Measurements from ENCODE around the gene ZNRF2. TPM values are rescaled to one million over a fixed set of nuclear protein-coding genes. Genes with fewer than 3 reads are reported as not detected.

The ZNRF2 gene
- total and polyA plus RNA-seq, 2 donors (not counting 1 experiment from before 2014, with no cell fraction given) = 2.6 to 7.9 TPM

DNA sequence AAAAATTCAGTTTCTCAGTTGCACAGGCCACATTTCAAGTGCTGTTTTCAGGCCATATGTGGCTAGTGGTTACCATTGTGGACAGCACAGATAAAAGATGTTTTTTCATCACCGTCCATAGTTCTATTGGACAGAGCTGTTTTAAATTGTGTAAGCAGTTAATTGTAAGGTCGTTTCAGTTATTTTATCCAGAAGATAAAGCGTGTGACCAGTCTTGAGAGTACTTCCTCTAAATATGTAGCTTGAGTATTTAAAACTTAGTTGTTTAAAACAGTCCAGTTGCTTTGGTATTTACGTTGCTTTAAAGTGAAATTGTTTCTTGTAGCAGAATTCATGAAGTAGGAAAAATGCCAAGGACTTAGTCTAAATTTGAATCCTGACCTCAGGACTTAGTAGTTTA, 66.9 kb downstream of the ZNRF2 start:
- Histone ChIP-seq H3K79me2 (ENCODE audit: control insufficient read depth, insufficient read depth, low read length) (no peaks in the 10 kb centered on the region), H3K9ac (ENCODE audit: insufficient read depth, low read length) (no peak overlapping the region), H3K4me1 (ENCODE audit: control insufficient read depth, extremely low read depth, insufficient read depth, low read length) (peaks cover 7% of the 10 kb centered on the region), H3K9me3 (ENCODE audit: control insufficient read depth, insufficient read depth, low read depth, low read length) (no peaks in the 10 kb centered on the region), H3K4me3 (replicated peaks in 1 of 4; ENCODE audit: control extremely low read depth in 1 of 4, insufficient read depth in 1 of 4, low read depth in 3 of 4, low read length in 4 of 4) (no peak overlapping the region), H3K27ac (ENCODE audit: insufficient read depth, low read length) (no peak overlapping the region), H4K20me1 (ENCODE audit: control insufficient read depth, extremely low read depth, insufficient read depth, low read length) (no peaks in the 10 kb centered on the region), H3K36me3 (ENCODE audit: control insufficient read depth, insufficient read depth, low read length) (no peaks in the 10 kb centered on the region), H3K4me2 (ENCODE audit: extremely low read depth, insufficient read depth, low read length) (no peak overlapping the region), H2AFZ (ENCODE audit: low read length) (no peak overlapping the region), H3K27me3 (ENCODE audit: control insufficient read depth, insufficient read depth, low read length) (no peaks in the 10 kb centered on the region)
- no peak for DNase-seq (ENCODE audit: low read depth in 2 of 2)
- TF ChIP-seq EZH2 (IDR thresholded peaks at IDR 0.05; ENCODE audit: low read length, missing control alignments) (no peak), CTCF (conservative IDR thresholded peaks at IDR 0.05 in 1 of 2, IDR thresholded peaks at IDR 0.05 in 1 of 2; ENCODE audit: low read depth in 1 of 2, low read length in 2 of 2) (no peak)

GRCh38 chr7:30351724-30352123, 67.3 kb downstream of the ZNRF2 start:
- H3K27ac ChIP-seq (ENCODE audit: insufficient read depth, low read length) = no peak overlapping the region
- H3K9ac ChIP-seq (ENCODE audit: insufficient read depth, low read length) = no peak overlapping the region
- no peak for TF ChIP-seq CTCF (conservative IDR thresholded peaks at IDR 0.05 in 1 of 2, IDR thresholded peaks at IDR 0.05 in 1 of 2; ENCODE audit: low read depth in 1 of 2, low read length in 2 of 2)
- TF ChIP-seq EZH2 (IDR thresholded peaks at IDR 0.05; ENCODE audit: low read length, missing control alignments) = no peak
- no peaks in the 10 kb centered on the region for H3K36me3 ChIP-seq (ENCODE audit: control insufficient read depth, insufficient read depth, low read length)
- H3K79me2 ChIP-seq (ENCODE audit: control insufficient read depth, insufficient read depth, low read length) = no peaks in the 10 kb centered on the region
- no peak overlapping the region for H3K4me3 ChIP-seq (replicated peaks in 1 of 4; ENCODE audit: control extremely low read depth in 1 of 4, insufficient read depth in 1 of 4, low read depth in 3 of 4, low read length in 4 of 4)
- H3K27me3 ChIP-seq (ENCODE audit: control insufficient read depth, insufficient read depth, low read length) = no peaks in the 10 kb centered on the region
- H3K4me2 ChIP-seq (ENCODE audit: extremely low read depth, insufficient read depth, low read length) = no peak overlapping the region
- H3K4me1 ChIP-seq (ENCODE audit: control insufficient read depth, extremely low read depth, insufficient read depth, low read length) = peaks cover 7% of the 10 kb centered on the region
- H4K20me1 ChIP-seq (ENCODE audit: control insufficient read depth, extremely low read depth, insufficient read depth, low read length) = no peaks in the 10 kb centered on the region
- no peak for DNase-seq (ENCODE audit: low read depth in 2 of 2)
- H3K9me3 ChIP-seq (ENCODE audit: control insufficient read depth, insufficient read depth, low read depth, low read length) = no peaks in the 10 kb centered on the region
- H2AFZ ChIP-seq (ENCODE audit: low read length) = no peak overlapping the region

GRCh38 chr7:30352169-30352568, 67.8 kb downstream of the ZNRF2 start:
- Histone ChIP-seq H3K9me3 (ENCODE audit: control insufficient read depth, insufficient read depth, low read depth, low read length) (no peaks in the 10 kb centered on the region), H3K79me2 (ENCODE audit: control insufficient read depth, insufficient read depth, low read length) (no peaks in the 10 kb centered on the region), H3K9ac (ENCODE audit: insufficient read depth, low read length) (no peak overlapping the region), H4K20me1 (ENCODE audit: control insufficient read depth, extremely low read depth, insufficient read depth, low read length) (no peaks in the 10 kb centered on the region), H3K4me3 (replicated peaks in 1 of 4; ENCODE audit: control extremely low read depth in 1 of 4, insufficient read depth in 1 of 4, low read depth in 3 of 4, low read length in 4 of 4) (no peak overlapping the region), H3K4me2 (ENCODE audit: extremely low read depth, insufficient read depth, low read length) (no peak overlapping the region), H3K27me3 (ENCODE audit: control insufficient read depth, insufficient read depth, low read length) (no peaks in the 10 kb centered on the region), H3K36me3 (ENCODE audit: control insufficient read depth, insufficient read depth, low read length) (no peaks in the 10 kb centered on the region), H3K27ac (ENCODE audit: insufficient read depth, low read length) (no peak overlapping the region), H3K4me1 (ENCODE audit: control insufficient read depth, extremely low read depth, insufficient read depth, low read length) (peaks cover 6% of the 10 kb centered on the region), H2AFZ (ENCODE audit: low read length) (no peak overlapping the region)
- DNase-seq (ENCODE audit: low read depth in 2 of 2) = no peak
- TF ChIP-seq EZH2 (IDR thresholded peaks at IDR 0.05; ENCODE audit: low read length, missing control alignments) = no peak
- TF ChIP-seq CTCF (conservative IDR thresholded peaks at IDR 0.05 in 1 of 2, IDR thresholded peaks at IDR 0.05 in 1 of 2; ENCODE audit: low read depth in 1 of 2, low read length in 2 of 2) = no peak

Measured in fibroblast of lung (primary cell).